GM18517 (cell line): Measurements from ENCODE around the gene GIT2.

ENCODE experiments used
- ATAC-seq: cut with Tn5 transposase; IDR thresholded peaks from one replicate; pipeline ENCODE4 v1.9.1; 2021; ENCODE audit warnings: mild to moderate bottlenecking, moderate library complexity; ENCODE audit not compliant: unreplicated experiment

GIT2 gene

GRCh38 chr12:109982210-109982609 lies 14.0 kb downstream of the GIT2 start:
- ATAC-seq = no peak

GRCh38 chr12:109981311-109981710 lies 14.9 kb downstream of the GIT2 start:
- no peak for ATAC-seq

DNA sequence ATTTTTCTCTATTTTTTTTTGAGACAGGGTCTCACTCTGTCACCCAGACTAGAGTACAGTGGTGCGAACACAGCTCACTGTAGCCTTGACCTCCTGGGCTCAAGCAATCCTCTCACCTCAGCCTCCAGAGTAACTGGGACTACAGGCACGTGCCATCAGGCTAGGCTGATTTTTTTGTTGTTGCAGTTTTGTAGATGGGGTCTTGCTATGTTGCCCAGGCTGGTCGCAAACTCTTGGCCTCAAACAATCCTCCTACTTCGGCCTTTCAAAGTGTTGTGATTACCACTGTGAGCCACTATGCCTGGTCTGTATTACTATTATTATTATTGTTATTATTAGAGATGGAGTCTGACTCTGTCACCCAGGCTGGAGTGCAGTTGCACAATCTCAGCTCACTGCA lies 23.3 kb downstream of the GIT2 start:
- ATAC-seq = no peak

DNA sequence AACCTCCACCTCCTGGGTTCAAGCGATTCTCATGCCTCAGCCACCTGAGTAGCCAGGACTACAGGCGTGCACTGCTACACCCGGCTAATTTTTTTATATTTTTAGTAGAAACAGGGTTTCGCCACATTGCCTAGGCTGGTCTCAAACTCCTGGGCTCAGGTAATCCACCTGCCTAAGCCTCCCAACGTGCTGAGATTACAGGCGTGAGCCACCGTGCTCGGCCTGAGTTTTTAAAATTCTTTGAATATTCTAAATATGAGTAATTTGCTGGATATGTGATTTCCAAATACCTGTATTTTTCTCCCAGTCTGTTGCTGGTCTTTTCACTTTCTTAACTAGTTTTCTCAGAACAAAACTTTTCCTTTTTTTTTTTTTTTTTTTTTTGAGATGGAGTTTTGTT lies 27.4 kb downstream of the GIT2 start:
- ATAC-seq = no peak

DNA sequence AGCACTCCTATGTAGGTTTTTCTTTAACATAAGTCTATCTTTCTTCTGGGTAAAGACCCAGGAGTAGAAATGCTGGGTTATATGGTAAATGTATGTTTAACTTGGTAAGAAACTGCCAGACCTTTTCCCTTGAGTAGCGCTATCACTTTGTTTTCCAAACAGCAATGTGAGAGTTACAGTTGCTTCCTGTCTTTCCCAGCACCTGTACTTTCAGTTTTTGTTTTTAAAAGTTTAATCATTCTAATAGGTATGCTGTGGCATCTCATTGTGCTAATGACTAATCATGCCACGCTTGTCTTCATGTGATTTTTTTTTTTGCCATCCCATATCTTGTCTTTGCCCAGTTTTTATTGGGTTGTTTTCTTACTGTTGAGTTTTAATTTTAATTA lies 28.1 kb downstream of the GIT2 start:
- ATAC-seq = no peak

DNA sequence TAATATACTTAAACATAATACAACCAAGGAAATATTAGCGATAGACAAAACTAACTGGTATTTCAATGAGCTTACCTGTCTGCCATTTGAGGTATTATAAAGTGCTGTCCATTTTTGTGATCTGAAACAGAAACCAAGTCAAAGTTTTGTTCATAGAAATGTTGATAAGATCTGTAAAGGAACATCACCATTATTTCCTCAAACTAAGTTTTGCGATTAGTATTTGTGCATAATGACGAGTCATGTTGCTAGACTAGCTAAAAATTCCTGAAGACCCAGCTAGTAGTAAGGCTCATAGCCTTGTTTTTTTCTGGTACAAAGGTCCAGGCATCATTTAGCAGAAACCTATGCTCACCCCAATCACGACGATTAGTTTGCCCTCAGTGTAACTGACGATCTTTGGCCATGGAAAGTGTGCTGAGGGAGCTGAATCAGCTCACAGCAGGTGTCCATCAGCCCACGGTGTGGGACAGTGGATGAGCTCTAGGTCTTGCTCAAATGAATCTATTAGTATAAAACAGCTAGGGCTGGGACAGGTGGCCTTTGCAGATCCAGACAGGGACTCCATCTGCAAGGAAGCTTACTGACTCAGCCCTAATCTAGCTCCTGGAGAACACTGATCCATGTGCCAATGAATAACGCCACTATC lies 28.7 kb downstream of the GIT2 start:
- ATAC-seq = no peak

DNA sequence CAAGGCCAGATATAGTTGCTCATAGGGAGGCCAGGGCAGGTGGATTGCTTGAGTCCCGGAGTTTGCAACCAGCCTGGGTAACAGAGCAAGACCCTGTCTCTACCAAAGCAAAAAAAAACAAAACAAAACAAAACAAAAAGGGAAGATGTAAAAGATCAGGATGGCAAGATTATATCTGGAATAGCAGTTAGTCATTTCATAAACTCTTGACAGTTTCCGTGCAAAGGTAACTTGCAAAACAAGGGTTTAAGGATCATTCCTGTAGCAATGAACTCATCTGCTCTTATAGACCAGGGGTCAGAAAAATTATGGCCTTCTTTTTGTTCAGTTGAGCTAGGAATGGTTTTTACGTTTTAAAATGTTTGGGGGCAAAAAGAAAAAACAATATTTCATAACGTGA lies 29.6 kb downstream of the GIT2 start:
- ATAC-seq = no peak

- no peak for ATAC-seq
These were observed 32.3 kb downstream of the GIT2 start for GRCh38 chr12:109963743-109964429.

DNA sequence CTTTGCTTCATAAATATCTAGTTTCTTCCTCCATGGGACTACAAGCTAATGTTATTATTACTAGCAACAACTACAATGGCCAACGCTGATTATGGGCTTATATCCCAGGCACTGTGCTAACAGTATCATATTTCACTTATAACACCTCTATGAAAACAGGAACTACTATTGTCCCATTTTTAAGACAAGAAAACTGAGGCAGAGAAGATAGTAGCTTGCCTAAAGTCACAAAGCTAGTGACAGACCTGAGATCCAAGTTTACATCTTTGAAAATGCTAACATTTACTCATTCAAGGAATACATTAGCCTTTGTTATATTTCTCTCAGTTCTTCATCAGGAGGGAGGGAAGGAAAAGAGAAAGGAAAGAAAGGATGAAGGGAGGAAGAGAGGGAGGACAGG lies 32.8 kb downstream of the GIT2 start:
- ATAC-seq = no peak

- no peak for ATAC-seq
These were observed 33.8 kb downstream of the GIT2 start for GRCh38 chr12:109962398-109962797.

DNA sequence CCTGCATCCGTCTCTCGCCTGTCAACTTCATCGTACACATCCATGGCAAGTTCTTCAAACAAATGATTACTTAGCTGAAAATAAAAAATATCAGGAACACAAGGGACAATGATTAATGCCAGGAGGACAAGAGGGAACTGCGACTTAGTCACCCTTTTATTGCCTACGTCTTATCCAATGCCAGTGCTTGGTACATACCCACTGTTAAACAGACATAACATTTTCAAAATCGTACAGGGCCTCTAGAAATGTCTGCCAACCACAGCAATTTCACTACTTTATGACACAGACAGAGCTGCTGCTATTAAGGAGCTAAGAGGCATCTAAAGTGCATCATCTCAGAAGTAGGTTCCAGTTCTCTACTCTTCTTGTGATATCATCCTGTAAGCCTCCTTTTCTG lies 34.6 kb downstream of the GIT2 start:
- no peak for ATAC-seq

GRCh38 chr12:109961201-109961600 lies 35.0 kb downstream of the GIT2 start:
- no peak for ATAC-seq

- ATAC-seq = no peak
These were observed 36.6 kb downstream of the GIT2 start for GRCh38 chr12:109959411-109960093.

DNA sequence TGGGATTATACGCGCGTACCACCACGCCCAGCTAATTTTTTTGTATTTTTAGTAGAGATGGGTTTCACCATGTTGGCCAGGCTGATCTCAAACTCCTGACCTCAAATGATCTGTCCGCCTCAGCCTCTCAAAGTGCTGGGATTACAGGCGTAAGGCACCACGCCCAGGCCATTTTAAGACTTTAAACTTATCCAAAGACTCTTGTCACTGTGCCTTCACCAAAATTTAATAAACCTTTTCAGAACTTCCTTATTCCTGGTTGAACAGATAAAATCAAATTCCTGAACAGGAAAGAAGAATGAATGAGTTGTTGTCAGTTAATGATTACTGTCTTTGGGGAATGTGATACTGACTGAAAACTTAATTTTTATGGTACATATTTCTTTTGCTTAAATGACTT lies 37.8 kb downstream of the GIT2 start:
- ATAC-seq = no peak

DNA sequence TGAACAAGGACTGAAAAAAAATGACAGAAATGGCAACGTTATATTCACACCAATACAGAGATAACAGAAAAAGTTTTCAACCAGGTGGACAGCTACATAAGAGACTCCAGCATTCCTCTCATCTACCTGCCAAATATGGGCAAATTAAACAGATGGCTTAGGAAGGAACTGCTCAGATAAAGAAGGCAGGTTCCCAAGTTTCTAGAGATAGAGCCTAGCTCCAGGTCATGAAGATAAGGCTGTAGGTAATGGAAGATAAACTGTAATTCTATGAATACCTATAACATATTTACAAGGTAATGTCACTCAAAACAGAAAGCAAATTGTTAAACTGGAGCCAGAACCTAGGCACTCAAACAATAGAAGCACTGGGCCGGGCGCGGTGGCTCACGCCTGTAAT lies 42.5 kb downstream of the GIT2 start:
- no peak for ATAC-seq

- no peak for ATAC-seq
These were observed 43.3 kb downstream of the GIT2 start for GRCh38 chr12:109952873-109953272.

GRCh38 chr12:109952160-109952858 lies 43.9 kb downstream of the GIT2 start:
- ATAC-seq = no peak

DNA sequence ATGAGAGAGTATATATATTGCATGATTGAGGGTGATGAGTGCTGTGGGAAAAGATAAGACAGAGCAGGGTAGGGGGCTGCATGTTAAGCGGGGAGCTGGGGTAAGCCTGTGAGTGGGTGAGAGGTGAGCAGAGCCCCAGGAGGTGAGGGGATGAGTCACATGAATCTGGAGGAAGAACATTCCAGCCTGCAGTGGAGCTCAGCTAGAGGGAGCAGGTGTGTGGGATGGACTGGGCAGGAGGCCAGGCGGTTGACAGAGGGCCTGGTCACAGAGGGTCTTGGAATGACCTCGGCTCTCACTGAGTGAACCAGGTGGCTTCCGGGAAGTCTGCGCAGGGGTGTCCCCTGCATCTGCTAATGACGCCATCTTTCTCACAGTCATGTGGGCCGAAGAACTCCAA lies 44.4 kb downstream of the GIT2 start:
- ATAC-seq = no peak

DNA sequence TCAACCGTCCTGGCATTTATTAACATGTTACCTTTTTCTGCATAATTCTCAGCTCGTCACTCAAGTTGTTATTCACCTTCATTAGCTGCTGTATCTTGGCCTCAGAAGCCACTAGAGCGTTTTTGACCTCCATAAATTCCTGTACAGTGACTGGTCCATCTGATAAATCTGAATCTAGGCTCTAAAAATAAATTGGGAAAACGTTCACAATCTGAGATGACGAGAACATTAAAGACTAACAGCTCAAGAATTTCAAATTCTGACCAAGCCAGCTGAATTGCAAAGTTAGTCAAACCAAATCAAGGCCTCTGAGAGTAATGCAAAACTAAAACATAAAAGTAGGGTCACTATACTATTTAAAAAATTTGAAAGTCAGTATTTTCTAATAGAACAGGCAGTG lies 45.0 kb downstream of the GIT2 start:
- no peak for ATAC-seq

DNA sequence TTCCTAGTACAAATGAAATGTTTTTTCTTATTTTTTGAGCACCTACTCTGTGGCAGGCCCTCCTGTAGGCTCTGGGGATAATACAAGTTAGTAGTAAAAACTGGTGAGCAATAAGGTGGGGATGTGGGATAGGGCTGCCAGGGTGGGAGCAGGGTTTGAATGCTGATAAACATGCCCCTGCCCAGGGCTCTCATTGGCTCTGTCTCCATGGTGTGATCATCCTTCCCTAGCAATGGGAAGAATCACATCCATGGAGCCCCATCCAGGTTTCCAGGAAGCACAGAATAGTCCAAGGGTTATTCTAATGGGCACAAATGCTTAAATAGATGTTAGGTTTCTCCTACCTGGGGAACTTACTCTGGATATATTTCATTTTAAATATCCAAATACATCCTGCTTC lies 45.5 kb downstream of the GIT2 start:
- ATAC-seq = no peak

DNA sequence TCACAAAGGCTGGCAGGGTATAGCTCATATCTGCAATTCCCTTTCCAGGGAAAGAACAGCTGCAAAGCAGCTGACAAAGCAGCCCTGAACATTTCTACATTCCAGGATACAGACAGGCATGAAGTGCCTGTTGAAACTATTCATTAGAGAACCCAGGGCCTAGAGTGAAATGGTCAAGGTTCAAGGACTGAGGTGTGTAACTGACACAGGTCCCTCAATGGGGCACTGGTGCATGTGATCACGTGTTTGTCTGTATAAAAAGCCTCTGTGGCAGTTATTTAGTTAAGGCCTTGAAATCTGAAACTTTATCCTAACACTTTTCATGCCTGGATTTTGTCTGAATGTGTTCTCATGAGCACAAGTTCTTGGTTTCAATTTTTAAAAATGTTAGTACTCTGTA lies 47.1 kb downstream of the GIT2 start:
- no peak for ATAC-seq

GRCh38 chr12:109948368-109948767 lies 47.8 kb downstream of the GIT2 start:
- ATAC-seq = no peak
